GM23338 (cell line): ENCODE results near the gene SLC66A1. TPM values are rescaled to one million over a fixed set of nuclear protein-coding genes. Genes with fewer than 3 reads are reported as not detected.

Experiments used
- ATAC-seq: fragments of 200-7000 bp; cut with Tn5 transposase; 3 replicates; pipeline ENCODE4 v1.9.1; 2020
- DNase-seq: peaks from one replicate; pipeline ENCODE4 v3.0.0-alpha.2; 2015; ENCODE audit warnings: low spot score
- H2AFZ ChIP-seq: fragments of 200-600 bp; sonication (generic); 2 replicates; pipeline ENCODE4 v1.8.0; 2016; ENCODE audit warnings: antibody characterized with exemption, mild to moderate bottlenecking, moderate library complexity
- H3F3A ChIP-seq: fragments of 200-600 bp; sonication (generic); replicated peaks from 2 replicates; pipeline ENCODE4 v1.8.0; 2017; ENCODE audit warnings: antibody characterized with exemption, mixed run types, low read depth
- H3K27ac ChIP-seq: fragments of 200-600 bp; sonication (generic); 2 replicates; pipeline ENCODE4 v1.6.1; 2016; ENCODE audit warnings: low read depth
- H3K27me3 ChIP-seq: fragments of 200-600 bp; sonication (generic); 2 replicates; pipeline ENCODE4 v1.8.0; 2016; ENCODE audit warnings: mild to moderate bottlenecking, mixed run types, moderate library complexity; ENCODE audit not compliant: insufficient read depth
- H3K36me3 ChIP-seq: fragments of 200-600 bp; sonication (generic); 2 replicates; pipeline ENCODE4 v1.8.0; 2016; ENCODE audit warnings: mild to moderate bottlenecking; ENCODE audit not compliant: insufficient read depth
- H3K4me1 ChIP-seq: fragments of 200-600 bp; sonication (generic); 2 replicates; pipeline ENCODE4 v1.8.0; 2016; ENCODE audit warnings: mild to moderate bottlenecking, moderate library complexity; ENCODE audit not compliant: insufficient read depth
- H3K4me2 ChIP-seq: fragments of 200-600 bp; sonication (generic); 2 replicates; pipeline ENCODE4 v1.7.1; 2017; ENCODE audit warnings: mixed run types
- H3K4me3 ChIP-seq: fragments of 200-600 bp; sonication (generic); 2 replicates; pipeline ENCODE4 v1.6.1; 2016; ENCODE audit warnings: mixed run types
- H3K79me2 ChIP-seq: fragments of 200-600 bp; sonication (generic); replicated peaks from 2 replicates; pipeline ENCODE4 v1.8.0; 2017; ENCODE audit warnings: mild to moderate bottlenecking; ENCODE audit not compliant: insufficient read depth
- H3K9me2 ChIP-seq: fragments of 200-600 bp; sonication (generic); 2 replicates; pipeline ENCODE4 v1.8.0; 2017; ENCODE audit not compliant: insufficient read depth
- H4K20me1 ChIP-seq: fragments of 200-600 bp; sonication (generic); replicated peaks from 2 replicates; pipeline ENCODE4 v1.8.0; 2017; ENCODE audit warnings: mild to moderate bottlenecking; ENCODE audit not compliant: insufficient read depth
- H3K27ac Mint-ChIP-seq: 2 replicates; pipeline ENCODE4 v1.8.0; 2020; ENCODE audit warnings: inconsistent platforms, mild to moderate bottlenecking, moderate library complexity, mixed read lengths
- H3K27me3 Mint-ChIP-seq: 3 replicates; pipeline ENCODE4 v1.8.0; 2022; ENCODE audit warnings: low read depth, mild to moderate bottlenecking, moderate library complexity, mixed read lengths, inconsistent platforms; ENCODE audit not compliant: insufficient read depth, poor library complexity
- H3K36me3 Mint-ChIP-seq: 3 replicates; pipeline ENCODE4 v1.8.0; 2021; ENCODE audit warnings: low read depth, mild to moderate bottlenecking, inconsistent platforms, moderate library complexity, mixed read lengths
- H3K4me1 Mint-ChIP-seq: 3 replicates; pipeline ENCODE4 v1.8.0; 2020; ENCODE audit warnings: mild to moderate bottlenecking, inconsistent platforms, mixed read lengths
- H3K4me3 Mint-ChIP-seq: 3 replicates; pipeline ENCODE4 v1.8.0; 2021; ENCODE audit warnings: moderate library complexity, mild to moderate bottlenecking, inconsistent platforms, mixed read lengths
- H3K9me3 Mint-ChIP-seq: 3 replicates; pipeline ENCODE4 v1.8.0; 2020; ENCODE audit warnings: moderate library complexity, mild to moderate bottlenecking, inconsistent platforms, mixed read lengths
- ETS1 ChIP-seq: IDR thresholded peaks from 2 replicates; pipeline ENCODE4 v1.6.1; 2016; ENCODE audit warnings: antibody characterized with exemption
- EZH2phosphoT487 ChIP-seq: fragments of 200-600 bp; sonication (generic); IDR thresholded peaks from one replicate; pipeline ENCODE4 v1.8.1; 2018; ENCODE audit warnings: antibody characterized with exemption; ENCODE audit not compliant: unreplicated experiment
- JUNB ChIP-seq: IDR thresholded peaks from one replicate; pipeline ENCODE4 v1.6.1; 2016; ENCODE audit warnings: antibody characterized with exemption; ENCODE audit not compliant: unreplicated experiment
- POLR2AphosphoS5 ChIP-seq: IDR thresholded peaks from 2 replicates; pipeline ENCODE4 v1.6.1; 2016; ENCODE audit warnings: antibody characterized with exemption, low read depth
- polyA plus RNA-seq: library from polyadenylated mRNA; unstranded; fragments of >200 nt; fragmentation: Nextera tagmentation; extraction: Ambion mirVana; gene quantifications from 2 replicates; pipeline ENCODE4 v1.2.1, GENCODE V29; 2016
- total RNA-seq: library from RNA; depleted of rRNA; stranded (reverse); fragments of >200 nt; shearing (Covaris generic); gene quantifications from 2 replicates; pipeline ENCODE4 v1.2.3, GENCODE V29; 2014
- TF ChIP-seq, protein P1 (sequence below): IDR thresholded peaks from one replicate; pipeline ENCODE4 v1.6.1; 2018; ENCODE audit warnings: antibody characterized with exemption; ENCODE audit not compliant: unreplicated experiment

The SLC66A1 gene
- total and polyA plus RNA-seq, 2 experiments from 2014 or later = 6.9 to 19.7 TPM

- Mint-ChIP-seq H3K4me3 (no peak overlapping the region), H3K36me3 (peaks cover 42% of the 10 kb centered on the region), H3K27ac (no peak overlapping the region), H3K4me1 (peaks cover 16% of the 10 kb centered on the region), H3K27me3 (peaks cover 11% of the 10 kb centered on the region), H3K9me3 (no peaks in the 10 kb centered on the region)
- no peak for TF ChIP-seq JUNB
- TF ChIP-seq, protein P1, sequence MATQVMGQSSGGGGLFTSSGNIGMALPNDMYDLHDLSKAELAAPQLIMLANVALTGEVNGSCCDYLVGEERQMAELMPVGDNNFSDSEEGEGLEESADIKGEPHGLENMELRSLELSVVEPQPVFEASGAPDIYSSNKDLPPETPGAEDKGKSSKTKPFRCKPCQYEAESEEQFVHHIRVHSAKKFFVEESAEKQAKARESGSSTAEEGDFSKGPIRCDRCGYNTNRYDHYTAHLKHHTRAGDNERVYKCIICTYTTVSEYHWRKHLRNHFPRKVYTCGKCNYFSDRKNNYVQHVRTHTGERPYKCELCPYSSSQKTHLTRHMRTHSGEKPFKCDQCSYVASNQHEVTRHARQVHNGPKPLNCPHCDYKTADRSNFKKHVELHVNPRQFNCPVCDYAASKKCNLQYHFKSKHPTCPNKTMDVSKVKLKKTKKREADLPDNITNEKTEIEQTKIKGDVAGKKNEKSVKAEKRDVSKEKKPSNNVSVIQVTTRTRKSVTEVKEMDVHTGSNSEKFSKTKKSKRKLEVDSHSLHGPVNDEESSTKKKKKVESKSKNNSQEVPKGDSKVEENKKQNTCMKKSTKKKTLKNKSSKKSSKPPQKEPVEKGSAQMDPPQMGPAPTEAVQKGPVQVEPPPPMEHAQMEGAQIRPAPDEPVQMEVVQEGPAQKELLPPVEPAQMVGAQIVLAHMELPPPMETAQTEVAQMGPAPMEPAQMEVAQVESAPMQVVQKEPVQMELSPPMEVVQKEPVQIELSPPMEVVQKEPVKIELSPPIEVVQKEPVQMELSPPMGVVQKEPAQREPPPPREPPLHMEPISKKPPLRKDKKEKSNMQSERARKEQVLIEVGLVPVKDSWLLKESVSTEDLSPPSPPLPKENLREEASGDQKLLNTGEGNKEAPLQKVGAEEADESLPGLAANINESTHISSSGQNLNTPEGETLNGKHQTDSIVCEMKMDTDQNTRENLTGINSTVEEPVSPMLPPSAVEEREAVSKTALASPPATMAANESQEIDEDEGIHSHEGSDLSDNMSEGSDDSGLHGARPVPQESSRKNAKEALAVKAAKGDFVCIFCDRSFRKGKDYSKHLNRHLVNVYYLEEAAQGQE = no peak
- Histone ChIP-seq H3K36me3 (no peaks in the 10 kb centered on the region; the same call in 1 of the 2 replicates), H2AFZ (no peak overlapping the region), H3K4me2 (no peak overlapping the region), H3K79me2 (no peaks in the 10 kb centered on the region), H3F3A (peaks cover 11% of the 10 kb centered on the region), H3K9me2 (no peaks in the 10 kb centered on the region), H3K4me3 (no peak overlapping the region), H3K4me1 (no peaks in the 10 kb centered on the region), H3K27me3 (no peaks in the 10 kb centered on the region), H3K27ac (peak overlapping the region; percentile 50), H4K20me1 (peaks cover 9% of the 10 kb centered on the region)
- ATAC-seq = no peak
- no peak for DNase-seq
Measured at GRCh38 chr1:19345391-19345790, 33.3 kb downstream of the SLC66A1 start.

- H3K79me2 ChIP-seq = no peaks in the 10 kb centered on the region
- Mint-ChIP-seq H3K9me3 (no peaks in the 10 kb centered on the region), H3K4me1 (peaks cover 12% of the 10 kb centered on the region), H3K27ac (no peak overlapping the region), H3K36me3 (peaks cover 41% of the 10 kb centered on the region), H3K27me3 (peaks cover 11% of the 10 kb centered on the region), H3K4me3 (no peak overlapping the region)
- H2AFZ ChIP-seq = no peak overlapping the region
- no peaks in the 10 kb centered on the region for H3K27me3 ChIP-seq
- ATAC-seq (no peak), DNase-seq (no peak)
- H3K9me2 ChIP-seq = no peaks in the 10 kb centered on the region
- no peaks in the 10 kb centered on the region; the same call in 1 of the 2 replicates for H3K36me3 ChIP-seq
- no peak overlapping the region for H3K4me2 ChIP-seq
- TF ChIP-seq EZH2phosphoT487 (no peak), POLR2AphosphoS5 (no peak), ETS1 (no peak)
- H3K4me3 ChIP-seq = no peak overlapping the region
- H3K27ac ChIP-seq = peak overlapping the region; percentile 50
- H3K4me1 ChIP-seq = no peaks in the 10 kb centered on the region
- peaks cover 14% of the 10 kb centered on the region for H4K20me1 ChIP-seq
- H3F3A ChIP-seq = peaks cover 10% of the 10 kb centered on the region; the same call in 1 of the 2 replicates
Measured at GRCh38 chr1:19346026-19346425, 33.9 kb downstream of the SLC66A1 start.
